Measurements from ENCODE around the gene IMPA2. TPM values are rescaled to one million over a fixed set of nuclear protein-coding genes. Genes with fewer than 3 reads are reported as not detected.

IMPA2 gene
- total and polyA plus RNA-seq, 2 of the 4 experiments (the other 2 are of a cell fraction), result 5.4 to 5.5 TPM

GRCh38 chr18:12005538-12006487 lies 24.5 kb downstream of the IMPA2 start:
- TF ChIP-seq NFE2L2 (IDR thresholded peaks at IDR 0.05; ENCODE audit: low read depth, low read length), result no peak
- TF ChIP-seq RAD21 (IDR thresholded peaks at IDR 0.05; ENCODE audit: low read length), result no peak
- TF ChIP-seq CEBPB (IDR thresholded peaks at IDR 0.05; ENCODE audit: low read depth, low read length), result no peak
- no peak for TF ChIP-seq ELK1 (IDR thresholded peaks at IDR 0.05; ENCODE audit: borderline replicate concordance, low read depth, low read length)
- no peak for TF ChIP-seq SMC3 (IDR thresholded peaks at IDR 0.05; ENCODE audit: low read depth, low read length)
- TF ChIP-seq CTCF (conservative IDR thresholded peaks at IDR 0.05; ENCODE audit: low read depth, low read length), result no peak
- no peak for TF ChIP-seq USF2 (IDR thresholded peaks at IDR 0.05; ENCODE audit: low read depth, low read length)
- no peak for TF ChIP-seq MAFK (IDR thresholded peaks at IDR 0.05; ENCODE audit: low read depth, low read length)
- TF ChIP-seq RCOR1 (IDR thresholded peaks at IDR 0.05; ENCODE audit: insufficient replicate concordance, low read length), result no peak
- peaks cover 25% of the 10 kb centered on the region for H3K36me3 ChIP-seq (ENCODE audit: control insufficient read depth, insufficient read depth, low read length)
- H3K4ac ChIP-seq (ENCODE audit: low read depth, low read length), result no peak overlapping the region
- no peaks in the 10 kb centered on the region for H3K9me3 ChIP-seq (ENCODE audit: control insufficient read depth, insufficient read depth, low read length)
- dilution Hi-C loops (cut with HindIII; ENCODE audit: low sequenced_read_pairs, unreplicated experiment), result no loop called here
- no peaks in the 10 kb centered on the region for H3K4me1 ChIP-seq (ENCODE audit: control insufficient read depth, insufficient read depth, low read length)
- H2BK15ac ChIP-seq (ENCODE audit: low read depth, low read length), result no peak overlapping the region
- peak overlapping the region; percentile 37 for H2AK9ac ChIP-seq (replicated peaks; ENCODE audit: low read depth, low read length, poor library complexity)
- no peak overlapping the region for H3K4me2 ChIP-seq (ENCODE audit: low read depth, low read length)
- no peak overlapping the region for H3K14ac ChIP-seq (replicated peaks; ENCODE audit: low read depth, low read length)
- no peak overlapping the region for H3K23ac ChIP-seq (ENCODE audit: low read depth, low read length)
- no peak overlapping the region for H3K18ac ChIP-seq (ENCODE audit: low read depth, low read length)
- 74% methylated on average over 7 of the region's 15 CpGs; no CpG with 5 or more reads in 1 of the 2 experiments for WGBS, 2 experiments (ENCODE audit: extremely low coverage in 2 of 2, insufficient read length in 1 of 2)
- no peak overlapping the region for H2BK20ac ChIP-seq (ENCODE audit: low read depth, low read length)
- intact Hi-C loops (cut with micrococcal nuclease), result no loop called here
- H2AK5ac ChIP-seq (ENCODE audit: low read depth, low read length), result no peak overlapping the region
- H3K79me1 ChIP-seq (ENCODE audit: low read depth in 1 of 2, low read length in 2 of 2), result peaks cover 0 to 3% of the 10 kb centered on the region in 2 experiments; a peak in 1 of 4 replicates
- no peak overlapping the region for H4K8ac ChIP-seq (ENCODE audit: low read depth in 2 of 2, low read length in 2 of 2)
- no peaks in the 10 kb centered on the region for H3K27me3 ChIP-seq (ENCODE audit: control insufficient read depth, insufficient read depth, low read length)
- no peak overlapping the region for H3K27ac ChIP-seq (ENCODE audit: insufficient read depth, low read length)
- H3K4me3 ChIP-seq (ENCODE audit: insufficient read depth, low read depth, low read length), result no peak overlapping the region
- ChIA-PET CTCF (interaction anchor here (1.3 kb wide), 2 partner anchors 11 to 33 kb away, joined by 3 to 4 read pairs; no protein-coding TSS in a partner anchor), POLR2A (ENCODE audit: unreplicated experiment) (no interaction called here)
- BruUV-seq (replicated peaks), result no TSS peak
- no peaks in the 10 kb centered on the region for H4K20me1 ChIP-seq (ENCODE audit: insufficient read depth, low read length)
- H2BK5ac ChIP-seq (ENCODE audit: low read depth, low read length, poor library complexity, severe bottlenecking), result no peak overlapping the region
- H3K9me1 ChIP-seq (ENCODE audit: insufficient read depth, low read length), result peaks cover 3% of the 10 kb centered on the region; the same call in 1 of the 2 replicates
- H4K5ac ChIP-seq (ENCODE audit: low read depth, low read length), result no peak overlapping the region
- H3K9ac ChIP-seq (ENCODE audit: low read depth, low read length), result no peak overlapping the region
- no peak overlapping the region for H3K56ac ChIP-seq (ENCODE audit: extremely low read depth, insufficient read depth, low read length)
- ATAC-seq (ENCODE audit: low read depth) (no peak), DNase-seq (no peak)
- no peak overlapping the region for H2AFZ ChIP-seq (replicated peaks; ENCODE audit: low read length, poor library complexity)
- in situ Hi-C loops (cut with MboI; ENCODE audit: low sequenced_read_pairs), result no loop called here
- H2BK120ac ChIP-seq (ENCODE audit: low read depth, low read length), result no peak overlapping the region
- no peak overlapping the region for H4K91ac ChIP-seq (ENCODE audit: insufficient read depth, low read depth, low read length)
